Ishikawa (cell line): Measurements from ENCODE around the gene TMEM132D.

Experiments used
- CEBPB ChIP-seq: IDR thresholded peaks from 2 replicates; pipeline ENCODE4 v1.6.1; 2012
- CREB1 ChIP-seq: IDR thresholded peaks from 2 replicates; pipeline ENCODE4 v1.6.1; 2012; ENCODE audit warnings: low read depth
- EGR1 ChIP-seq: IDR thresholded peaks from 2 replicates; pipeline ENCODE4 v1.6.1; 2012
- EP300 ChIP-seq: IDR thresholded peaks from 2 replicates; pipeline ENCODE4 v1.6.1; 2012; ENCODE audit warnings: borderline replicate concordance
- FOXM1 ChIP-seq: IDR thresholded peaks from 2 replicates; pipeline ENCODE4 v1.6.1; 2012; ENCODE audit warnings: low read depth, borderline replicate concordance
- NFIC ChIP-seq: IDR thresholded peaks from 2 replicates; pipeline ENCODE4 v1.6.1; 2012
- RAD21 ChIP-seq: IDR thresholded peaks from 2 replicates; pipeline ENCODE4 v1.6.1; 2012; ENCODE audit warnings: low read depth
- TAF1 ChIP-seq: IDR thresholded peaks from 2 replicates; pipeline ENCODE4 v1.6.1; 2012; ENCODE audit warnings: low read depth, mild to moderate bottlenecking
- TCF12 ChIP-seq: IDR thresholded peaks from 2 replicates; pipeline ENCODE4 v1.6.1; 2012; ENCODE audit warnings: low read depth
- TEAD4 ChIP-seq: IDR thresholded peaks from 2 replicates; pipeline ENCODE4 v1.6.1; 2012
- YY1 ChIP-seq: IDR thresholded peaks from 2 replicates; pipeline ENCODE4 v1.6.1; 2012; ENCODE audit warnings: low read depth
- ZBTB7A ChIP-seq: IDR thresholded peaks from 2 replicates; pipeline ENCODE4 v1.6.1; 2012; ENCODE audit warnings: low read depth
- TF ChIP-seq, protein P1 (sequence below): IDR thresholded peaks from 2 replicates; pipeline ENCODE4 v1.6.1; 2012
- TF ChIP-seq, protein P2 (sequence below): IDR thresholded peaks from 2 replicates; pipeline ENCODE4 v1.6.1; 2012; ENCODE audit warnings: low read depth, mild to moderate bottlenecking
- TF ChIP-seq, protein P3 (sequence below): IDR thresholded peaks from 2 replicates; pipeline ENCODE4 v1.6.1; 2012

Gene TMEM132D

DNA sequence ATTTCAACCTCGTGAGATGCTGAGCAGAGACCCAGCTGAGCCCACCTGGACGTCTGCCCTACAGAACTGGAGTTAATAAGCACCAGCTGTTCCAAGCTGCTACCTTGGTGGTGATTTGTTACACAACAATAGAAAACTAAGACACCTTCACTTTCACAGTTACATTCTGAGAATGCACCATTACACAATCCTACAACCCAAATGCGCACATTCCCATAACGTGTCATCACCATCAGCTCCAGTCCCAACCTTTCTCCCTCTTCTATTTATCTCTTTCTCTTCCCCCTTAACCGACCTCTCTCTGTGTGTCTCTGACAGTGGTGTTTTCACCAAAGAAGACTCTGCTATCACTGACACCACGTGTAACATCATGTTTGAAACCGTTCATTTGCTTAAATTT, 91.9 kb downstream of the TMEM132D start:
- TF ChIP-seq YY1 (no peak), EGR1 (no peak), FOXM1 (no peak), TCF12 (no peak), CREB1 (no peak), ZBTB7A (no peak), TEAD4 (no peak), TAF1 (no peak), NFIC (no peak), CEBPB (no peak)
- TF ChIP-seq, protein P1, sequence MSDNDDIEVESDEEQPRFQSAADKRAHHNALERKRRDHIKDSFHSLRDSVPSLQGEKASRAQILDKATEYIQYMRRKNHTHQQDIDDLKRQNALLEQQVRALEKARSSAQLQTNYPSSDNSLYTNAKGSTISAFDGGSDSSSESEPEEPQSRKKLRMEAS, result no peak
- TF ChIP-seq, protein P2, sequence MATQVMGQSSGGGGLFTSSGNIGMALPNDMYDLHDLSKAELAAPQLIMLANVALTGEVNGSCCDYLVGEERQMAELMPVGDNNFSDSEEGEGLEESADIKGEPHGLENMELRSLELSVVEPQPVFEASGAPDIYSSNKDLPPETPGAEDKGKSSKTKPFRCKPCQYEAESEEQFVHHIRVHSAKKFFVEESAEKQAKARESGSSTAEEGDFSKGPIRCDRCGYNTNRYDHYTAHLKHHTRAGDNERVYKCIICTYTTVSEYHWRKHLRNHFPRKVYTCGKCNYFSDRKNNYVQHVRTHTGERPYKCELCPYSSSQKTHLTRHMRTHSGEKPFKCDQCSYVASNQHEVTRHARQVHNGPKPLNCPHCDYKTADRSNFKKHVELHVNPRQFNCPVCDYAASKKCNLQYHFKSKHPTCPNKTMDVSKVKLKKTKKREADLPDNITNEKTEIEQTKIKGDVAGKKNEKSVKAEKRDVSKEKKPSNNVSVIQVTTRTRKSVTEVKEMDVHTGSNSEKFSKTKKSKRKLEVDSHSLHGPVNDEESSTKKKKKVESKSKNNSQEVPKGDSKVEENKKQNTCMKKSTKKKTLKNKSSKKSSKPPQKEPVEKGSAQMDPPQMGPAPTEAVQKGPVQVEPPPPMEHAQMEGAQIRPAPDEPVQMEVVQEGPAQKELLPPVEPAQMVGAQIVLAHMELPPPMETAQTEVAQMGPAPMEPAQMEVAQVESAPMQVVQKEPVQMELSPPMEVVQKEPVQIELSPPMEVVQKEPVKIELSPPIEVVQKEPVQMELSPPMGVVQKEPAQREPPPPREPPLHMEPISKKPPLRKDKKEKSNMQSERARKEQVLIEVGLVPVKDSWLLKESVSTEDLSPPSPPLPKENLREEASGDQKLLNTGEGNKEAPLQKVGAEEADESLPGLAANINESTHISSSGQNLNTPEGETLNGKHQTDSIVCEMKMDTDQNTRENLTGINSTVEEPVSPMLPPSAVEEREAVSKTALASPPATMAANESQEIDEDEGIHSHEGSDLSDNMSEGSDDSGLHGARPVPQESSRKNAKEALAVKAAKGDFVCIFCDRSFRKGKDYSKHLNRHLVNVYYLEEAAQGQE, result no peak
- TF ChIP-seq, protein P3, sequence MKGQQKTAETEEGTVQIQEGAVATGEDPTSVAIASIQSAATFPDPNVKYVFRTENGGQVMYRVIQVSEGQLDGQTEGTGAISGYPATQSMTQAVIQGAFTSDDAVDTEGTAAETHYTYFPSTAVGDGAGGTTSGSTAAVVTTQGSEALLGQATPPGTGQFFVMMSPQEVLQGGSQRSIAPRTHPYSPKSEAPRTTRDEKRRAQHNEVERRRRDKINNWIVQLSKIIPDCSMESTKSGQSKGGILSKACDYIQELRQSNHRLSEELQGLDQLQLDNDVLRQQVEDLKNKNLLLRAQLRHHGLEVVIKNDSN, result no peak

DNA sequence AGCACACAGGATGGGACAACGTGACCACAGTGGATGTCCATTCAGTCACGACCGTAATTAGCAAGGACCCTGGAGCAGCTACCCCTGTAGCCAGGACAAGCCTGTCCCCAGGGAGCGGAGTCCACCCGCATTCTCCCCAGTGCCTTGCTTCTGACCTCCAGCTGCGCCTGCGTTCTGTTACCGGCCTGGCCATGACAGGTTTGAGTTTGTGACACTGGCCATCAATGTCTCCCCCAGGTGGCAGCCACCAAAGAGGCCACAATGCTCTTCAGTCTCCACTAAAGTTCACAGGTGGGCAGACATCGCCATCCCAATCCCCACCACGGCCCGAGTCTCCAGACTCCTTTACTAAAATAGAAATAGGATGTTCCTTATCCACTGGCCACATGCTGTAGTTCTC, 96.7 kb downstream of the TMEM132D start:
- TF ChIP-seq TEAD4 (no peak), CREB1 (no peak), FOXM1 (no peak), NFIC (no peak), TAF1 (no peak), RAD21 (no peak), TCF12 (no peak), ZBTB7A (no peak)
- TF ChIP-seq, protein P2, result no peak
- TF ChIP-seq, protein P1, result no peak
- TF ChIP-seq, protein P3, result no peak

DNA sequence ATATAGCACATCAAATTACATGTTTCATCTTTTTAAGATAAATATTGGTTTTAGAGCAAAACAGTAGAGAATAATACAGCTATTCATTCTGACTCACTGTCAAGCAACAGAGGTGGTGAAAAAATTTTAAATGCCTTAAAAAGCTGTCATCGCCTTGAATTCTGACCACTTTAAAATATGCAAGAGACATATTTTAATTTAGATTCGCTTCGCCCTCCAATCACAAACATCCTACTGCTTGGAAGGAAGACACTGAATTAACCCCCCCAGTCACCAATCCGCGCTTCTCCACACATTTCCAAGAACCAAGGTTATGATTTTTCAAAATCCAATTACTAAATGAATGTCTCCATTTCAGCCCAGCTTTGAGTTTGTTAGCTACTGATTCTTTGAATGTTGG, 112.4 kb downstream of the TMEM132D start:
- TF ChIP-seq NFIC (no peak), CREB1 (no peak), YY1 (no peak), EP300 (no peak), RAD21 (no peak), FOXM1 (no peak), TAF1 (no peak), ZBTB7A (no peak), TCF12 (no peak)
- TF ChIP-seq, protein P3, result no peak

DNA sequence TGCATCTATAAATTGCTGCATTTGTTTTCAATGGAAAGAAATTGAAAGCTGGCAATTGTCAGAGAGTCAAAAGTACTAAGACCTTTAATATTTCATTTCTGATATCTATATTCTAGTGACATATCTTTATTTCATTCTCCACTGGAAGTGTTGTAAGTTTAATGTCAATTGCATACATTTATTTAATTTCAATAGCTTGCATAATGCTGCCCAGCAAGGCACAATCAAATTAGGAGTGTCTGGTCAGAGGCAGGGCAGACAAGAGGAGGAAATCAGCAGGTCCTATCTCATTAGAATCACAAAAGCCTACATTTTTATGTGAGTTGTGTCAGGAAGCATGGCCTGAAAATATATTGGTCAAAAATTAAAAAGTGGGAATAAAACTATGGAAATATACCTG, 112.9 kb downstream of the TMEM132D start:
- TF ChIP-seq TAF1, result no peak
- no peak for TF ChIP-seq NFIC
- no peak for TF ChIP-seq YY1
- no peak for TF ChIP-seq FOXM1
- no peak for TF ChIP-seq TCF12
- TF ChIP-seq ZBTB7A, result no peak
- TF ChIP-seq, protein P1, result no peak

DNA sequence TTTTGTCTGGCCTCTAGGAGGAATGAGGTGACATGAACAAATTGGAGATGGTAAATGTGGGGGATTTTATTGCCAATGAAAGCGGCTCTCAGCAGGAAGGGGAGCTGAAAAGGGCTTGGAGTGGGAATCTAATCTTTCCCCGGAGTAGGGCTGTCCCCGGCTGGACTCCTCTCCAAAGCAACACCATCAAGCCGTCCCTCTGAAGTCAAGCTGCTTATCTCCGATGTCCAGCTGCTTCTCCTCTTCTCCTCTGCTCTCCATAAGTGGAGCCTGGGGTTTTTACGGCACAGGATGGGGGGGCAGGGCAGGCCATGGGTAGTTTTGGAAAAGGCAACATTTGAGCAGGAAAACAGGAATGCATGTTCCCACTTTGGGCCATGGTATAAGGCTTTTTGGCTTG, 113.5 kb downstream of the TMEM132D start:
- TF ChIP-seq, protein P3, result no peak
- TF ChIP-seq ZBTB7A, result no peak
- TF ChIP-seq TCF12, result no peak
- TF ChIP-seq YY1, result no peak
- no peak for TF ChIP-seq NFIC
- no peak for TF ChIP-seq CREB1
- no peak for TF ChIP-seq FOXM1
- TF ChIP-seq, protein P1, result no peak
- no peak for TF ChIP-seq TEAD4
- TF ChIP-seq CEBPB, result no peak
- no peak for TF ChIP-seq RAD21
- TF ChIP-seq TAF1, result no peak
